Stimulated activated naive CD8-positive, alpha-beta T cell treated with anti-CD3 and anti-CD28 coated beads, Interleukin-15, Interleukin-2, amounts not matched to agents 100 ng/mL and 50 ng/mL, for 24 hours (primary cell): ENCODE measurements around the gene GPA33.
A peak's percentile ranks its signal among the peaks of the same experiment; 100 is the strongest.
"Not testable (repeated sequence)": the region's sequence is repeated elsewhere in the genome, so short reads cannot be mapped to it uniquely, and the experiment has no call there.

Experiments
- H3K27ac Mint-ChIP-seq: one replicate; pipeline ENCODE4 v1.8.0; 2021; ENCODE audit warnings: mild to moderate bottlenecking, mixed read lengths
- H3K27me3 Mint-ChIP-seq: one replicate; pipeline ENCODE4 v1.8.0; 2021; ENCODE audit warnings: mixed read lengths
- H3K36me3 Mint-ChIP-seq: one replicate; pipeline ENCODE4 v1.8.0; 2021; ENCODE audit warnings: low read depth, mixed read lengths
- H3K4me1 Mint-ChIP-seq: one replicate; pipeline ENCODE4 v1.8.0; 2021; ENCODE audit warnings: low read depth, mixed read lengths
- H3K4me3 Mint-ChIP-seq: one replicate; pipeline ENCODE4 v1.8.0; 2021; ENCODE audit warnings: mild to moderate bottlenecking, mixed read lengths
- H3K9me3 Mint-ChIP-seq: one replicate; pipeline ENCODE4 v1.8.0; 2021; ENCODE audit warnings: mixed read lengths

Gene GPA33

GRCh38 chr1:167060141-167061072 lies 29.8 kb downstream of the GPA33 start:
- no peaks in the 10 kb centered on the region for H3K27me3 Mint-ChIP-seq
- no peaks in the 10 kb centered on the region for H3K36me3 Mint-ChIP-seq
- no peak overlapping the region for H3K4me3 Mint-ChIP-seq
- peaks cover 8% of the 10 kb centered on the region for H3K4me1 Mint-ChIP-seq
- H3K27ac Mint-ChIP-seq: no peak overlapping the region
- H3K9me3 Mint-ChIP-seq: no peaks in the 10 kb centered on the region

GRCh38 chr1:167059809-167060107 lies 30.4 kb downstream of the GPA33 start:
- H3K4me3 Mint-ChIP-seq: no peak overlapping the region
- no peaks in the 10 kb centered on the region for H3K36me3 Mint-ChIP-seq
- H3K27ac Mint-ChIP-seq: no peak overlapping the region

GRCh38 chr1:167059045-167059808 lies 30.9 kb downstream of the GPA33 start:
- Mint-ChIP-seq H3K27ac (peak overlapping the region; percentile 24), H3K9me3 (no peaks in the 10 kb centered on the region), H3K27me3 (no peaks in the 10 kb centered on the region), H3K4me1 (peaks cover 8% of the 10 kb centered on the region), H3K36me3 (no peaks in the 10 kb centered on the region), H3K4me3 (no peak overlapping the region)

More at GRCh38 chr1:167059809-167060107, 30.4 kb downstream of the GPA33 start:
- Mint-ChIP-seq H3K27me3 (no peaks in the 10 kb centered on the region), H3K4me1 (peaks cover 8% of the 10 kb centered on the region), H3K9me3 (no peaks in the 10 kb centered on the region)

GRCh38 chr1:167057241-167057688 lies 32.9 kb downstream of the GPA33 start:
- Mint-ChIP-seq H3K9me3 (no peaks in the 10 kb centered on the region), H3K36me3 (no peaks in the 10 kb centered on the region), H3K27ac (no peak overlapping the region), H3K4me1 (peaks cover 8% of the 10 kb centered on the region), H3K27me3 (no peaks in the 10 kb centered on the region), H3K4me3 (no peak overlapping the region)

- no peak overlapping the region for H3K27ac Mint-ChIP-seq
- no peaks in the 10 kb centered on the region for H3K9me3 Mint-ChIP-seq
- no peaks in the 10 kb centered on the region for H3K27me3 Mint-ChIP-seq
- peaks cover 8% of the 10 kb centered on the region for H3K4me1 Mint-ChIP-seq
- H3K36me3 Mint-ChIP-seq: no peaks in the 10 kb centered on the region
- no peak overlapping the region for H3K4me3 Mint-ChIP-seq
These were observed 33.5 kb downstream of the GPA33 start for GRCh38 chr1:167056529-167057231.

- Mint-ChIP-seq H3K27ac (no peak overlapping the region), H3K9me3 (no peaks in the 10 kb centered on the region), H3K36me3 (no peaks in the 10 kb centered on the region), H3K4me1 (peaks cover 8% of the 10 kb centered on the region), H3K4me3 (no peak overlapping the region), H3K27me3 (no peaks in the 10 kb centered on the region)
These were observed 35.1 kb downstream of the GPA33 start for GRCh38 chr1:167054946-167055630.

- Mint-ChIP-seq H3K36me3 (no peaks in the 10 kb centered on the region), H3K9me3 (no peaks in the 10 kb centered on the region), H3K4me1 (peaks cover 8% of the 10 kb centered on the region), H3K27ac (no peak overlapping the region), H3K4me3 (no peak overlapping the region), H3K27me3 (no peaks in the 10 kb centered on the region)
These were observed 35.6 kb downstream of the GPA33 start for GRCh38 chr1:167054531-167054930.

- H3K27me3 Mint-ChIP-seq: no peaks in the 10 kb centered on the region
- H3K4me3 Mint-ChIP-seq: no peak overlapping the region
- H3K4me1 Mint-ChIP-seq: no peaks in the 10 kb centered on the region
- no peaks in the 10 kb centered on the region for H3K9me3 Mint-ChIP-seq
- no peak overlapping the region for H3K27ac Mint-ChIP-seq
- H3K36me3 Mint-ChIP-seq: no peaks in the 10 kb centered on the region
These were observed 37.8 kb downstream of the GPA33 start for GRCh38 chr1:167052389-167052788.

GRCh38 chr1:167051907-167052306 lies 38.3 kb downstream of the GPA33 start:
- no peak overlapping the region for H3K27ac Mint-ChIP-seq
- H3K27me3 Mint-ChIP-seq: no peaks in the 10 kb centered on the region
- H3K36me3 Mint-ChIP-seq: no peaks in the 10 kb centered on the region
- no peak overlapping the region for H3K4me3 Mint-ChIP-seq
- H3K9me3 Mint-ChIP-seq: no peaks in the 10 kb centered on the region
- no peaks in the 10 kb centered on the region for H3K4me1 Mint-ChIP-seq

- H3K27me3 Mint-ChIP-seq: peaks cover 10% of the 10 kb centered on the region
These were observed 46.3 kb downstream of the GPA33 start for GRCh38 chr1:167043752-167044488.

GRCh38 chr1:167033646-167034045 lies 56.5 kb downstream of the GPA33 start:
- Mint-ChIP-seq H3K9me3 (no peaks in the 10 kb centered on the region), H3K27me3 (peaks cover 8% of the 10 kb centered on the region), H3K36me3 (no peaks in the 10 kb centered on the region), H3K4me1 (no peaks in the 10 kb centered on the region), H3K27ac (no peak overlapping the region), H3K4me3 (no peak overlapping the region)

More at GRCh38 chr1:167043752-167044488, 46.3 kb downstream of the GPA33 start:
- Mint-ChIP-seq H3K36me3 (no peaks in the 10 kb centered on the region), H3K27ac (peak overlapping the region; percentile 56), H3K9me3 (no peaks in the 10 kb centered on the region), H3K4me1 (peaks cover 18% of the 10 kb centered on the region), H3K4me3 (peak overlapping the region; percentile 81)

GRCh38 chr1:167029553-167029952 lies 60.6 kb downstream of the GPA33 start:
- H3K9me3 Mint-ChIP-seq, H3K4me3 Mint-ChIP-seq: not testable (repeated sequence)
- peaks cover 42% of the 10 kb centered on the region for H3K27me3 Mint-ChIP-seq

GRCh38 chr1:167022384-167022783 lies 67.8 kb downstream of the GPA33 start:
- Mint-ChIP-seq H3K9me3 (no peaks in the 10 kb centered on the region), H3K4me3 (no peak overlapping the region)

More at GRCh38 chr1:167029553-167029952, 60.6 kb downstream of the GPA33 start:
- H3K27ac Mint-ChIP-seq, H3K36me3 Mint-ChIP-seq, H3K4me1 Mint-ChIP-seq: not testable (repeated sequence)

More at GRCh38 chr1:167022384-167022783, 67.8 kb downstream of the GPA33 start:
- Mint-ChIP-seq H3K27ac (no peak overlapping the region), H3K4me1 (no peaks in the 10 kb centered on the region), H3K36me3 (no peaks in the 10 kb centered on the region), H3K27me3 (peaks cover 31% of the 10 kb centered on the region)
